ENCODE results near the gene TNKS2. TPM values are rescaled to one million over a fixed set of nuclear protein-coding genes. Genes with fewer than 3 reads are reported as not detected.

Gene TNKS2
- total and polyA plus RNA-seq, 2 of the 13 experiments (the other 11 are each of a cell fraction or from before 2014, with no cell fraction given) = 15.2 to 19.4 TPM

DNA sequence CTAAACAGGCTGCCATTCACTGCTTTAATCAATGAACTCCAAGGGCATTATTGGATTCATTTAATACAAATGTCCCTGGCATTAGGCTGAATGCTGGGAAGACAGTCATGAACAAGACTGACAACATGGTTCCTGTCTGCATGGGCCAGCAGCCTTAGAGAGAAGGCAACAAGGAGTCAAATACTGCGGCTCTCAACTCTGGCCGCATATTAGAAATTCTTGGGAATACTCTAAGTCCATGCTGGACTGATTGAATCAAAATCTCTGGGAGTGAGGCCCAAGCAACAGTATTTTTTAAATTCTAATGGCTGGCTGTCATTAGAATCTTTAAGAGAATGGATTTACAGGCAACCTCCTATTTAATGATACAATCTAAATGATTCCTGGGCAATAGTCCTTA lies 76.9 kb downstream of the TNKS2 start (continued):
- TF ChIP-seq, protein P1, sequence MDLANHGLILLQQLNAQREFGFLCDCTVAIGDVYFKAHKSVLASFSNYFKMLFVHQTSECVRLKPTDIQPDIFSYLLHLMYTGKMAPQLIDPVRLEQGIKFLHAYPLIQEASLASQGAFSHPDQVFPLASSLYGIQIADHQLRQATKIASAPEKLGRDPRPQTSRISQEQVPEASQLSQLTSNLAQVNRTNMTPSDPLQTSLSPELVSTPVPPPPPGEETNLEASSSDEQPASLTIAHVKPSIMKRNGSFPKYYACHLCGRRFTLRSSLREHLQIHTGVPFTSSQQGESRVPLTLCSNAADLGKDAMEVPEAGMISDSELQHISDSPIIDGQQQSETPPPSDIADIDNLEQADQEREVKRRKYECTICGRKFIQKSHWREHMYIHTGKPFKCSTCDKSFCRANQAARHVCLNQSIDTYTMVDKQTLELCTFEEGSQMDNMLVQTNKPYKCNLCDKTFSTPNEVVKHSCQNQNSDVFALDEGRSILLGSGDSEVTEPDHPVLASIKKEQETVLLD (CRISPR knock-in tag; IDR thresholded peaks at IDR 0.05; ENCODE audit: low read depth) = no peak
- TF ChIP-seq ZNF432 (CRISPR knock-in tag; IDR thresholded peaks at IDR 0.05; ENCODE audit: borderline replicate concordance) (no peak), ZNF17 (CRISPR knock-in tag; IDR thresholded peaks at IDR 0.05) (no peak), NR2F6 (IDR thresholded peaks at IDR 0.05) (no peak), NR2F6 (CRISPR knock-in tag; IDR thresholded peaks at IDR 0.05) (no peak), RBAK (CRISPR knock-in tag; IDR thresholded peaks at IDR 0.05) (no peak), KLF6 (CRISPR knock-in tag; IDR thresholded peaks at IDR 0.05) (no peak)
- TF ChIP-seq, protein P2, sequence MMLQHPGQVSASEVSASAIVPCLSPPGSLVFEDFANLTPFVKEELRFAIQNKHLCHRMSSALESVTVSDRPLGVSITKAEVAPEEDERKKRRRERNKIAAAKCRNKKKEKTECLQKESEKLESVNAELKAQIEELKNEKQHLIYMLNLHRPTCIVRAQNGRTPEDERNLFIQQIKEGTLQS (CRISPR knock-in tag; IDR thresholded peaks at IDR 0.05) = no peak
- TF ChIP-seq, protein P3, sequence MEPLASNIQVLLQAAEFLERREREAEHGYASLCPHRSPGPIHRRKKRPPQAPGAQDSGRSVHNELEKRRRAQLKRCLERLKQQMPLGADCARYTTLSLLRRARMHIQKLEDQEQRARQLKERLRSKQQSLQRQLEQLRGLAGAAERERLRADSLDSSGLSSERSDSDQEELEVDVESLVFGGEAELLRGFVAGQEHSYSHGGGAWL (CRISPR knock-in tag; IDR thresholded peaks at IDR 0.05) = no peak

DNA sequence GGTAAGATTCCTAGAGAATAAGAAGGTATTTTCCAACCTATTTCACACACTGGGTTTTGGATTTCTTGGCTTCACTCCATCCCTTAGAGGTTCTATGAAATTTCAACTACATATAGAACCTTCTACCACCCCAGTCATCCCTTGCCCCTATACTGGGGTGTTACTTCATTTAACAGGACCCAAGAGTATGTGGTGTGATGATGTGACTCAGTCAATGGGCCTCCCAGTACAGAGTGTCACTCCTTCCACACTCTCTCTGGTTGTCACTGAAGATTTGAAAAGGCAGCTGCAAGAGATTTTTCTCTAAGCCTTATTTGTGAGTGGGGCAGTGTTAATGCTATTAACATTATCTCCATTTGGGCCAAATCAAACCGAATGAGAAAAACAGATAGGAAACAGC lies 77.6 kb downstream of the TNKS2 start:
- ATAC-seq (no peak), FAIRE-seq (no peak), DNase-seq (ENCODE audit: low spot score) (no peak)
- intact Hi-C loops (cut with micrococcal nuclease; ENCODE audit: unreplicated experiment) (no loop called here), in situ Hi-C loops (cut with HindIII; ENCODE audit: extremely low pct_ligation_motif_present, low pct_unique_long_range_greater_than_20kb) (no loop called here)
- peaks cover 22% of the 10 kb centered on the region for H3K4me1 ChIP-seq (ENCODE audit: insufficient read depth, low read length)
- no peaks in the 10 kb centered on the region for H3K79me2 ChIP-seq (ENCODE audit: insufficient read depth, low read length)
- WGBS (ENCODE audit: low lambda C conversion rate) = 42% methylated on average over 1 of the region's 1 CpG
- no TSS peak for BruUV-seq (replicated peaks)
- no peaks in the 10 kb centered on the region for H4K20me1 ChIP-seq (ENCODE audit: insufficient read depth, low read length)
- H2AFZ ChIP-seq (ENCODE audit: low read length) = no peak overlapping the region
- H3K9me3 ChIP-seq (ENCODE audit: low read length) = no peaks in the 10 kb centered on the region
- H3K27me3 ChIP-seq (ENCODE audit: control insufficient read depth in 1 of 2, insufficient read depth in 2 of 2, low read length in 2 of 2) = no peaks in the 10 kb centered on the region
- no peak overlapping the region for H3K9ac ChIP-seq (ENCODE audit: insufficient read depth, low read depth, low read length)
- ChIA-PET CTCF (ENCODE audit: low intra/inter-chr PET ratio, low total read pairs) (no interaction called here), POLR2A (no interaction called here)
- no peaks in the 10 kb centered on the region for H3K36me3 ChIP-seq (replicated peaks in 1 of 2; ENCODE audit: control insufficient read depth in 1 of 2, insufficient read depth in 2 of 2, low read length in 2 of 2)
- H3K27ac ChIP-seq (ENCODE audit: extremely low read length, insufficient read depth, low read length) = no peak overlapping the region
- H3K4me2 ChIP-seq (ENCODE audit: low read depth, low read length) = no peak overlapping the region
- TF ChIP-seq SRSF1 (optimal IDR thresholded peaks at IDR 0.05; ENCODE audit: low read depth, low read length) = no peak
- TF ChIP-seq ZFP37 (CRISPR knock-in tag; IDR thresholded peaks at IDR 0.05; ENCODE audit: borderline replicate concordance) = no peak
- no peak for TF ChIP-seq ZC3H13 (CRISPR knock-in tag; IDR thresholded peaks at IDR 0.05)
- TF ChIP-seq ZNF138 (CRISPR knock-in tag; IDR thresholded peaks at IDR 0.05; ENCODE audit: low read depth) = no peak
- TF ChIP-seq TP53 (CRISPR knock-in tag; conservative IDR thresholded peaks at IDR 0.05) = no peak
- no peak for TF ChIP-seq ATF7-NPFF (CRISPR knock-in tag; IDR thresholded peaks at IDR 0.05; ENCODE audit: low read depth)
- no peak for TF ChIP-seq MED8 (CRISPR knock-in tag; IDR thresholded peaks at IDR 0.05; ENCODE audit: insufficient replicate concordance)
- TF ChIP-seq DMAP1 (CRISPR knock-in tag; IDR thresholded peaks at IDR 0.05) = no peak
- no peak for TF ChIP-seq ZNF644 (CRISPR knock-in tag; IDR thresholded peaks at IDR 0.05; ENCODE audit: low read depth)
- no peak for TF ChIP-seq JUNB (CRISPR knock-in tag; IDR thresholded peaks at IDR 0.05; ENCODE audit: borderline replicate concordance)
- TF ChIP-seq GTF2F1 (IDR thresholded peaks at IDR 0.05; ENCODE audit: low read length) = no peak
- TF ChIP-seq, protein P4, sequence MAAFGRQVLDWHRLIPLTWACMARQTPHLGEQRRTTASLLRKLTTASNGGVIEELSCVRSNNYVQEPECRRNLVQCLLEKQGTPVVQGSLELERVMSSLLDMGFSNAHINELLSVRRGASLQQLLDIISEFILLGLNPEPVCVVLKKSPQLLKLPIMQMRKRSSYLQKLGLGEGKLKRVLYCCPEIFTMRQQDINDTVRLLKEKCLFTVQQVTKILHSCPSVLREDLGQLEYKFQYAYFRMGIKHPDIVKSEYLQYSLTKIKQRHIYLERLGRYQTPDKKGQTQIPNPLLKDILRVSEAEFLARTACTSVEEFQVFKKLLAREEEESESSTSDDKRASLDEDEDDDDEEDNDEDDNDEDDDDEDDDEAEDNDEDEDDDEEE (CRISPR knock-in tag; IDR thresholded peaks at IDR 0.05) = no peak
- TF ChIP-seq, protein P5, sequence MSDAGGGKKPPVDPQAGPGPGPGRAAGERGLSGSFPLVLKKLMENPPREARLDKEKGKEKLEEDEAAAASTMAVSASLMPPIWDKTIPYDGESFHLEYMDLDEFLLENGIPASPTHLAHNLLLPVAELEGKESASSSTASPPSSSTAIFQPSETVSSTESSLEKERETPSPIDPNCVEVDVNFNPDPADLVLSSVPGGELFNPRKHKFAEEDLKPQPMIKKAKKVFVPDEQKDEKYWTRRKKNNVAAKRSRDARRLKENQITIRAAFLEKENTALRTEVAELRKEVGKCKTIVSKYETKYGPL (CRISPR knock-in tag; IDR thresholded peaks at IDR 0.05) = no peak
- no peak for TF ChIP-seq HOXD1 (CRISPR knock-in tag; IDR thresholded peaks at IDR 0.05)
- TF ChIP-seq, protein P6, sequence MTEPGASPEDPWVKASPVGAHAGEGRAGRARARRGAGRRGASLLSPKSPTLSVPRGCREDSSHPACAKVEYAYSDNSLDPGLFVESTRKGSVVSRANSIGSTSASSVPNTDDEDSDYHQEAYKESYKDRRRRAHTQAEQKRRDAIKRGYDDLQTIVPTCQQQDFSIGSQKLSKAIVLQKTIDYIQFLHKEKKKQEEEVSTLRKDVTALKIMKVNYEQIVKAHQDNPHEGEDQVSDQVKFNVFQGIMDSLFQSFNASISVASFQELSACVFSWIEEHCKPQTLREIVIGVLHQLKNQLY (CRISPR knock-in tag; IDR thresholded peaks at IDR 0.05) = no peak
- no peak overlapping the region for H3K4me3 ChIP-seq (replicated peaks in 1 of 3; ENCODE audit: insufficient read depth in 1 of 3, low read depth in 2 of 3, low read length in 3 of 3)
